ENCODE data around the gene YWHAQ.

YWHAQ gene

GRCh38 chr2:9630736-9631552 is at the start of gene YWHAQ:
Gene YWHAQ (minus strand): TSS chr2:9630997. CDS start chr2:9630452, 545 bp downstream.
- peak; percentile 99 for DNase-seq

- no peak for DNase-seq
Measured at GRCh38 chr2:9680082-9680481, 49.3 kb upstream of the YWHAQ start.

- no peak for DNase-seq
Measured at GRCh38 chr2:9679218-9679617, 48.4 kb upstream of the YWHAQ start.

DNA sequence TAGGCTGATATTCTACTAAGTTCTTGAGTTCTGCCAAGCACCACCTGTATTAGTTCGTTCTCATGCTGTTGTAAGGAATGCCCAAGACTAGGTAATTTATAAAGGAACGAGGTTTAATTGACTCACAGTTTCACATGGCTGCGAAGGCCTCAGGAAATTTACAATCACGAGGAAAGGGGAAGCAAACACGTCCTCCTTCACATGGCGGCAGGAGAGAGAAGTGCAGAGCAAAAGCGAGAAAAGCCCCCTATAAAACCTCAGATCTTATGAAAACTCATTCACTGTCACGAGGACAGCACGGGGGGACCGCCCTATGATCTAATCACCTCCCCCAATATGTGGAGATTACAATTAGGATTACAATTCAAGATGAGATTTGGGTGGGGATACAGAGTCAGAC is 47.7 kb upstream of the YWHAQ start:
- DNase-seq, result no peak

GRCh38 chr2:9675415-9676351 is 44.9 kb upstream of the YWHAQ start:
- no peak for DNase-seq

DNA sequence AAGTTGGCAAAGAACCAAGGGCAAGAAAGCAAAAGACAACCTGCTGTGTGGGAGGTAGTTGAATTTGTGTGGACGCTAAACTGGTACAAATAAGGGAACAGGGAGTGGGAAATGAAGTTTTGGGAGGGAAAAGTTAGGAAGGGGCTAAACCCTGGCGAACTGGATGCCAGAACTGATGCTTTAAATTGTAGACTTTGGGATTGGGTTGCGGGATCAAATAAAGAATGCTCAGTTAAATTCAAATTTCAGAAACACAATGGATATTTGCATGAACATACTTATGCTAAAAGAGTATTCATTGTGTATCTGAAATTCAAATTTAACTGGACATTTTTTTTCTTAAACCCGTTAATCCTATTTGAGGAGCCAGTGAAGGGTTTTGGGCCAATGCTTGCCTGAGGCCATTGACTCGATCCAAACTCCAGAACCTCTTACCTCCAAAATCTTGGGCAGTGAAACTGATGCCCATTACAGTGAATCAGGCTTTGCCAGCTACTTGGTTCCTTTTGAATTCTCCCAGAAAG is 44.2 kb upstream of the YWHAQ start:
- no peak for DNase-seq

DNA sequence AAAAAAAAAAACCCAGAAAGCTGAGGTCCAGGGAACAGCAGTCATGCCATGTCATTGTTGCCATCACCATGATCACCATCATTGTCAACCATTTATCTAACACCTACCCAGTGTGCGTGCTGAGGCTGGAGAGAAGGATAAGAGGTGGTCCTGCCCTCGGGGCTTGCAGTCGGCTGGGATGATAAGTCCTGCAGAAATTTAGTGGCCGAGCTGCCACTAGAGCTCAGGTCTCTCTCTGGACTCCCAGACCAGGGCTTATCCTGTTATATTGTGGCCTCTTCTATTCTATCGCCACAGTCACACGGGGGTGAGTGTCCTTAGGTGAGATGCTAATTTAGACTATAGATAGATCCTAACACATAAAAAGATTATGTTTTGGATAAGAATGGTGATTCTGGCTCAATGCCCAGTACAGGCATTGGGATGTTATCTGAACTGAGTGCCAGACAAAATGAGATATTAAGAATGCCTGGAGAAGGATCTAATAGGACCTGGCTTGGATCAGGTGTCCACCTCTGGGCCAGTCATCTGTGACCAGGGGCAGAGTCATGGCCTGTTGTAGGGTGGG is 43.2 kb upstream of the YWHAQ start:
- DNase-seq, result no peak

- no peak for DNase-seq
Measured at GRCh38 chr2:9668687-9669345, 38.0 kb upstream of the YWHAQ start.

- DNase-seq, result no peak
Measured at GRCh38 chr2:9667826-9668225, 37.0 kb upstream of the YWHAQ start.

- DNase-seq, result no peak
Measured at GRCh38 chr2:9666306-9666705, 35.5 kb upstream of the YWHAQ start.

DNA sequence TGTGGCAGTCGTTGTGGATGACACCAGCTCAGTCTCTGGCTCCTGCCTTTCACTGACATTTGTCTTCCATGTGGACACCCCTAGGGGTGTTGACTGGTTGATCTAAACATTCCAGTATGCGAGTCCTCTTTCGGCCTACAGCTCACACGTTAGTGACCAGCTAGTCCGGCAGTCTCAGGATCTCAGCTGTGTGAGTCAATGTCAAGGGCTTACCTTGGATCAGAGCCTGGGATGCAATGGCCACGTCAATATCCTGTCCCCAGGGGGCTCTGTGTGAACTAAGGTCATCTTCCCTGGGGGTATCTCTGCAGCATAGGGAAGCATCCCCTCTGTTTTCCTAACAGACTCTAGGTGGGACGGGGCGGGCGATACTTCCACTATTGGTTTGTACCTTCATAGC is 35.1 kb upstream of the YWHAQ start:
- no peak for DNase-seq

DNA sequence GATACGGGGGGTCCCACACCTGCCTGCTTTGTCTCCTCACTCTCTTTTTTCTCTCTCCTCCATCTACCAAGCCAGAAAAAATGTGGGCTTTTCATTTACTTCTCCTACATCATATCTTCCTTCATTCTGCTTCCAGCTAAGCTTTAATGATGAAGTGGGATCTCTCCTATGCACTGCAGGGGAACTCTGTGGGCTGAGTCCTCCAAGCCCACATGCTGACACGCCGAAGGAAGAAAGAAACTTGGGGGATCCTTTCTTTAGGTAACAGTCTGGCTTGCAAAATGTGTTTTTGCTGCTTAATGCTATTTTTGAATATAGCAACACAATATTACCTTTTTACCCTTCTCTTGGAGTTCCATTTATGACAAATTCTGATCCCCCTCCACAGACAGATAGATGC is 33.6 kb upstream of the YWHAQ start:
- no peak for DNase-seq

DNA sequence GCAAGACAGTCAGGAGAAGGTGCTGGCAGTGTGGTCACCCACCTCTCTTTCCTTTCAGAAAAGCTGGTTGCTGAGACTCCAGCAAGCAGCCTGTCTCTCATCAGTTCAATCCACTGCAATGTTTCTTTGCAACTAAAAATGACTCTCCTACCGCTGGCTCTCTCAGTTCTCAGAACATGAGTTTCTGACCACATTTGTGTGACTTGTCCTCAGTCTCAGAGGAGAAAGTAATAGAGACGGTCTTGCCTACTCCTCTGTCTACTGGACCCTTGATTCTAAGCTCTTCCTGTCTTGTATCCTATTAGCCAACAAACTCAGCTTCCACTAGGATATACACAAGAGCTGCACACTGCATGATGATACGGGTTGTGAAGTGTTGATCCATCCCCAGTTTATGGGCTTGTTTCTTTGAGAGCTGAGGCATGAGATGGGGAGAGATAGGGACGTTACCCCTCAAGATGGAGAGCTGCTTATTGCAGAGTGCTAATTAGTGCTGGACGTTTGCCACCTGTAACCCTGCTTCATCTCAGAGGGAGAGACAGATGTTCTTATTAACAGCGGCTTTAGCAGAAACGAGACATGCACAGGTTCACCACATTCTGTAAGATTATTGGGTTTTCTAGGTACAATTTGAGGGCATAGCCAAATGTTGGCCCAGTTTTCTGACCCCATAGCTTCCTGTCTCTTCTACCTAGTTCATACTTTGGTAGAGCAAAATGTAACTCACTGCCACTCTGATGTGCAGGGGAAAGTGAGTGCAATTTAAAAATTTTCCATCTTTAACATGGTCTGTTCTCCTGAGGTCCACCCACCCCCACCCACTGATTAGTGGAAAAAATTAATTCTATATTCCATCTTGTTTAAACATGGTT is 32.4 kb upstream of the YWHAQ start:
- DNase-seq, result no peak

DNA sequence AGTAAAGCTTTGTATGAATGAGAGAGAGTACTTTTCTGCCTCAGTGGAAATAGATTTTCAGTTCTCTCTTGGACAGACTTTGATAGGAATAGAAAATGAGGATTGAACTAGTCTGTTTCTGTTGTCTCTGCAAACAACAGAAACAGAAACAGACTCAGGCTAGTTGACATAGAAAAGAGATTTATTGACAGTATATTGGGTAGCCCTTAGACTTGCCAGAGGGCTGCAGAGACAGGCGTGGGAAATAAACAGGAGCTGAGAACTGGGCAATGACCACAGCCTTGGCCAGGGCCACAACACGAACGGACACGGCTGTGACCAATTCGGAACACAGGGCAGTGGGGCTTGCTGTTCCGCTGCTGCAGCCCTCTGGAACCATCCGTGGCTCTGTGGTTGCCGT is 30.5 kb upstream of the YWHAQ start:
- no peak for DNase-seq

DNA sequence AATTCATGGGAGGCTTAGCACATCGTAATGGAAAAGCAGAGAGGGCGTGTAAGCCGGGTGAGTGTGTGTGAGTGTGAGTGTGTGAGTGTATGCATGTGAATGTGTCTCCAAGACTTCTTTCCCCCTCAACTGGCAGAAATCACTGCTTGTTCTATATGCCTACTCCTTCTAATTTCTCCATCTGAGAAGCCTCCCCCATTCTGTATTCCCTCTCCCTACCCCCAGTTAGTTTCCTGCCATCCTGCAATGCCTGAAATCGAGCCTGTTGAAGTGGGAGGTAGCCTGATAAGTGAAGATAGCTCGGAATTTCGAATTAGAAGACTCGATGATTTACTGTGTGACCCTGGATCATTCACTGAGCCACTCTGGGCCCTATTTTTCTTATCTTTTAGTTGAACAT is 30.0 kb upstream of the YWHAQ start:
- no peak for DNase-seq

DNA sequence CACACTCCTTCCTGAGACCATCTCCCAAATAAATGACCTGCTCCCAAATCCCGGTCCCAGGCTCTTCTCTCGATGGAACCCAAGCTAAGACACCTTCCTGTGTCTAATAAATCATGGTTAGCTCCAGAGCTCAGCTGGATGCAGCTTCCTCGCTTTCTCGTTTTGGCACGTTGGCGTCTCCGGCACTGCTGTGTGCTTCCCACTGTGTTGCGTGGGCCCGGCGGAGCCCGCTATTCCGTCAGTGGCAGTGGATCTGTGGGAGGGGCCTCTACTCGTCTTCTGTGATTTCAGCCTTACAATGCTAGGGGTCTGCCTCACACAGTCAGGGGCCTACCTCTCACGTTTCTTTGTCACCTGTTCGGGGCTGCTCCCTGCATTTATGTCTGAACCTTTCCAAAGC is 29.4 kb upstream of the YWHAQ start:
- DNase-seq, result no peak

GRCh38 chr2:9658972-9659371 is 28.2 kb upstream of the YWHAQ start:
- no peak for DNase-seq

GRCh38 chr2:9657731-9658130 is 26.9 kb upstream of the YWHAQ start:
- DNase-seq, result no peak

DNA sequence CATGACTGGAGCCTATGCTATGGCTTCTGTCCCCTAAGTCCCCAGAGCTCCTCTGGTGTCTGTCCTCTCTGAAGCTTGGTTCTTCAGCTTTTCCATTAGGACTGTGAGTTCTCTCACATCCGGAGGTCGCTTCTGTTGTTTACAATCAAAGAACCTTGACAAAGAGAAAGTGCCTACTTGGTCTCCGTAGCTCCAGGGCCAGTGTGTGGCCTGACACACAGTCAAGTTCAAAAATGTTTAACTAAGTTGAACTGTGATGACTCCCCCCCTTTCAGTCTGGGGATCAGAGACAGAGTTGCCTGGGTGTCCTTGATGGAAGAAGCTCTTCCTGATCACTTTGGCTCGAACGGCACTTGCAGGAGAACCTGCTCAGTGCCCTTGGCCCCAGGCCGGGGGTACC is 26.3 kb upstream of the YWHAQ start:
- no peak for DNase-seq

DNA sequence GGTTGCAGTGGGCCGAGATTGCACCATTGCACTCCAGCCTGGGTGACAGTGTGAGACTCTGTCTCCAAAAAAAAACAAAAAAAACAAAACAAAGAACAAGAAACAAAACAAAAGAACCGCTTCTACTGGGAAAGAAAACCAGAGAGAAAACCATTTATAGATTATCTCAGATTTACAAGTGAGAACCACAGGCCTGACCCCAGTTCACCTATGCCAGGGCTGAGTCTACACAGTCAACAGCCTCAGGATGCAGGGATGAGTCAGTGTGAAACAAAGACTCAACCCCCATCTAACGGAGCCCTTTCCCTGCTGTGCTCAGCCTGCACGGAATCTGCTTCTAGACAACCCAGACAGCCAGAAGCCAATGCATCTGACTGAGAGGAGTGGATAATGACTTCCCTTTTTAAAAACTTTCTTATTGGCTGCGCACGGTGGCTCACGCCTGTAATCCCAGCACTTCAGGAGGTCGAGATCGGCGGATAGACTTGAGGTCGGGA is 25.5 kb upstream of the YWHAQ start:
- DNase-seq, result peak; percentile 66

DNA sequence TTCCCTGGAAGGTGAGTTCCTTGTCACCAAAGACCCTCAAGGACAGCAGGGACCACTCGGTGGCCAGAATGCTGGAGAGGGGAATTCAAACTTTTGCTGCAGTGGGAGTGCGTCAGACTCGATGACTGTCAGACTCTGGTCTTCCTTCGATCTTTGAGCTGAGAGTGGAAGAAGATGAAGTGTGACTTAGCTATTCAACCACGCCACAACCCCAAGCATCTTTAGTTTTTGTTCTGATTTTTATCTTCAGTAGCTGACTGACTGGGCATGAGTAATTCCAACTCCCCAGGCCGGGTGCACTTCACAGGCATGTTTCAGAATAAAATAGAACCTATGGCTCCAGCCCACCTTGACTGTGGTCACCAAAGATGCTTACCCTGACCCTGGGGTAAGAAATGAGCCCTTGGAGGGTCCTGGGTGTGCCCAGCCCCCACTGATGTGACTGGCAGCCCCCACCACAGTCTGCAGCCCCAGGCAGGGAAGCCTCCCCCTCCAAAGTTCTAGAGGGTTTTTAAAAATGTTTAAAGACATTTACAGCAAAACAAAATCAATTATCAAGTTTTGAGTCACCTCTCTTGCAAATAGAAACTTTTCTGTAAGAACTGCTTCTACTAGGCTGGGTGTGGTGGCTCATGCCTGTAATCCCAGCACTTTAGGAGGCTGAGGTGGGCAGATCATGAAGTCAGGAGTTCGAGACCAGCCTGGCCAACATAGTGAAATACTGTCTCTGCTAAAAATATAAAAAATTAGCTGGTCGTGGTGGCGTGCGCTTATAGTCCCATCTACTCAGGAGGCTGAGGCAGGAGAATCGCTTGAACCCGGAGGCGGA is 24.9 kb upstream of the YWHAQ start:
- peak; percentile 38 for DNase-seq
